Mucosa of gallbladder (tissue), 1 donor: Measurements from ENCODE around the gene TTLL1. TPM values are rescaled to one million over a fixed set of nuclear protein-coding genes. Genes with fewer than 3 reads are reported as not detected.
"Not testable (repeated sequence)": the region's sequence is repeated elsewhere in the genome, so short reads cannot be mapped to it uniquely, and the experiment has no call there.

Source experiments
- DNase-seq: peaks from one replicate; pipeline ENCODE4 v3.0.0-alpha.2; 2020; ENCODE audit warnings: low spot score
- total RNA-seq: library from RNA; stranded (reverse); gene quantifications from one replicate; pipeline ENCODE4 v1.2.1, GENCODE V29; 2021
- donor health status: DM: no; HTN: no; CAD: no.

TTLL1 gene
- total RNA-seq, 1 donor from 2014 or later = 5.9 TPM

- DNase-seq = no peak
Observed at GRCh38 chr22:43014316-43014868, 74.8 kb downstream of the TTLL1 start.

GRCh38 chr22:43013355-43014315, 75.6 kb downstream of the TTLL1 start:
- no peak for DNase-seq

- DNase-seq = no peak
Observed at GRCh38 chr22:43012390-43012789, 76.8 kb downstream of the TTLL1 start.

- DNase-seq = no peak
Observed at GRCh38 chr22:43011079-43011478, 78.1 kb downstream of the TTLL1 start.

GRCh38 chr22:43009444-43009843, 79.7 kb downstream of the TTLL1 start:
- DNase-seq = no peak

- no peak for DNase-seq
Observed at GRCh38 chr22:43008921-43009320, 80.3 kb downstream of the TTLL1 start.

- DNase-seq = no peak
Observed at GRCh38 chr22:43008509-43008908, 80.7 kb downstream of the TTLL1 start.

- peak; percentile 67 for DNase-seq
Observed at GRCh38 chr22:43007519-43008102, 81.6 kb downstream of the TTLL1 start.

GRCh38 chr22:43006753-43007152, 82.4 kb downstream of the TTLL1 start:
- no peak for DNase-seq

- no peak for DNase-seq
Observed at GRCh38 chr22:43006016-43006505, 83.1 kb downstream of the TTLL1 start.

GRCh38 chr22:43005106-43005505, 84.1 kb downstream of the TTLL1 start:
- no peak for DNase-seq

GRCh38 chr22:43004362-43005035, 84.7 kb downstream of the TTLL1 start:
- peak; percentile 53 for DNase-seq

- no peak for DNase-seq
Observed at GRCh38 chr22:43002202-43002586, 87.0 kb downstream of the TTLL1 start.

GRCh38 chr22:43001271-43002201, 87.7 kb downstream of the TTLL1 start:
- DNase-seq = no peak

GRCh38 chr22:43000441-43001175, 88.6 kb downstream of the TTLL1 start:
- DNase-seq = no peak

GRCh38 chr22:42997582-42998090, 91.6 kb downstream of the TTLL1 start:
- no peak for DNase-seq

GRCh38 chr22:42996646-42997365, 92.4 kb downstream of the TTLL1 start:
- DNase-seq = peak; percentile 39

GRCh38 chr22:42995654-42996053, 93.5 kb downstream of the TTLL1 start:
- DNase-seq = not testable (repeated sequence)

GRCh38 chr22:42994917-42995562, 94.2 kb downstream of the TTLL1 start:
- DNase-seq = peak; percentile 81
